HG02588 (cell line): ENCODE data around the gene ACTG1.

Experiments
- ATAC-seq: cut with Tn5 transposase; IDR thresholded peaks from one replicate; pipeline ENCODE4 v1.9.1; 2021; ENCODE audit warnings: mild to moderate bottlenecking, moderate library complexity; ENCODE audit not compliant: unreplicated experiment

Gene ACTG1

DNA sequence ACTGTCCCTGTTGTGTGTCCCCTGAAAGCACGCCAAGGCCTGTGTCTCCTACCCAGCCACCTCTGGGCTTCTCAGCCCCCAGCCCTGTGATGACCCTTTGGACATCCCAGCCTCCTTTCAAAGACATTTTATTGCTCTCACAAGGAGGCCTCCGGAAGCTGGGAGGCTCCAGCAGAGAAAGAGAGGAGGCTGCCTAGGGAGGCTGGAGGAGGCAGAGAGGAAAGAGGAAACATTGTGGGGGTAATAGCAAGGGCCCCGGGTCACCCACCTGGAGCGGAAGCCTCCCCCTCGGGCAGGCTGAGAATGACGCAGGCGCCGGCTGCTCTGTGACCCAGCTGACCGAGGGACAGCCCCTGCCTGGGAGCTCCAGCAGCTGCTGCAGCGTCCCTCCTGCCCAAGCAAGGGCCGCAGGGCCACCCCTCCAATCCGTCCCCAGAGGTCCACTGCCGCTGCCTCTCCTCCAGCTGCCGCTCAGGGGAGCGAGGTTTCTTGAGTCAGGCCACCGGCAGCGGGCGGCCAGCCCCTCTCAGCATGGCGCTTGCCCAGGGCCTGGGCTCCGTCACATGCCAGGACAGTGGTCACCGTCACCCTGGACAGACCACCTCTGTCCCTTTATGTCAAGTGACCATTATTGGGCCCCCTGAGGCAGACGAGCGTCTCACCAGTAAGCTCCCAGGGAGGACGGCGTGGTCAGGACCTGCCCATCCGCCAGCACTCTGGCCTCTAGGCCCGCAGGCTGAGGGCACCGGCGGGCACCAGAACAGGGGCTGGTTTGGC is 29.3 kb downstream of the ACTG1 start:
- no peak for ATAC-seq

DNA sequence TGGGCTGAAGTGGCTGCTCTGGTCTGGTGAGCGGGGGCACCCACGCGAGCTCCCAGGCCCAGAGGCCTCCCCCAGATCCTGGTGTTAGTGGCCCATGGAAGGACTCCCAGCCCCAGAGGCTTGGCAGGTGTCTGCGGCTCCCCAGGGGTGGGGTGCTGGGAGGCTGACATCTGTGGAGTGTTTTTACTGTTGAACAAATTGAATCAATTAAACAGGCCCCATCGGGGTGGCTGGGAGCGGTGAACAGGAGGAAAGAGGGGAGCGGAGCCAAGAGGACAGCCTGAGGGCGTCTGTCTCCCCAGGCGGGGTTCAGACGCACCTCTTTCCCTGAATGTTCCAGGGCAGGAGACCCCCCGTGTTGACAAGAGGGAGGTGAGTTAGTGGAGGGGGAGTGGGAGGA is 29.9 kb downstream of the ACTG1 start:
- ATAC-seq = no peak

DNA sequence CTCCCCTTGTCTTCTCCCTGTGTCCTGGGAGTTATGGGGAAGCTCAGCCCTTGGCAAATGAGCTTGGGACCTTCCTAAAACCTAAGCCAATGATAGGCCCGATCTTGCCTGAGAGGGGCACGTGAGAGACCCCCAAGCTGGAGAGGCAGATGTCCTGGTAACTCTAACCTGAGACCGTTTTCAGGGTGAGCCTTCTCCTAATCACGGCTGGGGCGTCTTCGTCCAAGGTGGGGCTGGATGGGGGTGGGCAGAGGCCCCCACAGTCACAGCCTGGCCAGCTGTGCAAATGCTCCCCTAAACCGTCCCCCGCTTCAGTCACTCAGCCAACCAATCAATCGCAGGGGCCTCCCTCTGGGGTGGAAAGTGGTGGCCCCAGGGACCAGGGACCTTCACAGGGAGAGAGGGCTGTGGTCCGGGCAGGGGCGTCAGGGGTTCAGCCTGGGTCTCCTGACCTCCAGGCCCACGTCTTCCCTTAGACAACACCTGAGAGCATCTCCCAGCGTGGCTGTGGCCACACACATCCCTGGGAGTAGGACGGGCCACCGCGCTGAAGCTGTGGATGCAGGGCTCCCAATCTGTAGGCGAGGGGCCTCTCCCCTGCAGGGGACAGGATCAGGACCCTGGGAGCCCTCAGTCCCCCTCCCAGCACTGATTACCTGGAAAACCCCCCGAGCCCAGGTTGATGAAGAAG is 30.6 kb downstream of the ACTG1 start:
- ATAC-seq = no peak

DNA sequence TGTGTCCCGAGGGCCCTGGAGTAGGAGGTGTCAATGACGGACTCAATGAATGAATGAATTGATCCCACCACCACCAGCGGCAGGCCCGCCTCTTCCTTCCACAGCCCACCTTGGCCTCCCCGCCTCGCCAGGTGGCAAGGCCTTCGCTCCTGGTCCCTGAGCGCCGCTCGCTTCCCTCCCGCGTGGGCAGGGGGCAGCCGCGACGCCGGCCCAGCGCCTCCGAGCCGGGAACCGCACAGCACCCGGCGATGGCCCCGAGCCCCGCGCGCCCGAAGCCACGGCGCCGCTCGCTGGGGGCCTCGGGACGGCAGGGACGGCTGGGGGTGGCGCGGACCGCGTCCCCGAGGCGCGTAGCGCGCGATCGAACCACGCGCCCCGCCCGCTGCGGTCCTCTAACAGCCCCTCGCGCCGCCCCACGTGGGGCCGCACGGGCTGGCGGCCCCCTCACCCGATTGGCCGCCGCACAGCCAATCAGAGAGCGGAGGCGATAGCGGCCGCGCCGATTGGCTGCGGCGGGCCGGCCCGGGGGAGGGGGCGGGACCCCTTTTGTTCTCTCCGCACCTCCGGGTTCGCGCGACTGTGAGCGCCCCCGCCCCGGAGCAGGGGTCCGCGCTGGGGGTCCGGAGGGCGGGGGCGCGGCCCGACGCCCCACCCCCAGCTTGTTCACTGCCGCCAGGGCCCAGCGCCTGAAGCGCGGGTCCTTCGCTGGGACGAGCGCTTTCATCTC is 31.4 kb downstream of the ACTG1 start:
- no peak for ATAC-seq

DNA sequence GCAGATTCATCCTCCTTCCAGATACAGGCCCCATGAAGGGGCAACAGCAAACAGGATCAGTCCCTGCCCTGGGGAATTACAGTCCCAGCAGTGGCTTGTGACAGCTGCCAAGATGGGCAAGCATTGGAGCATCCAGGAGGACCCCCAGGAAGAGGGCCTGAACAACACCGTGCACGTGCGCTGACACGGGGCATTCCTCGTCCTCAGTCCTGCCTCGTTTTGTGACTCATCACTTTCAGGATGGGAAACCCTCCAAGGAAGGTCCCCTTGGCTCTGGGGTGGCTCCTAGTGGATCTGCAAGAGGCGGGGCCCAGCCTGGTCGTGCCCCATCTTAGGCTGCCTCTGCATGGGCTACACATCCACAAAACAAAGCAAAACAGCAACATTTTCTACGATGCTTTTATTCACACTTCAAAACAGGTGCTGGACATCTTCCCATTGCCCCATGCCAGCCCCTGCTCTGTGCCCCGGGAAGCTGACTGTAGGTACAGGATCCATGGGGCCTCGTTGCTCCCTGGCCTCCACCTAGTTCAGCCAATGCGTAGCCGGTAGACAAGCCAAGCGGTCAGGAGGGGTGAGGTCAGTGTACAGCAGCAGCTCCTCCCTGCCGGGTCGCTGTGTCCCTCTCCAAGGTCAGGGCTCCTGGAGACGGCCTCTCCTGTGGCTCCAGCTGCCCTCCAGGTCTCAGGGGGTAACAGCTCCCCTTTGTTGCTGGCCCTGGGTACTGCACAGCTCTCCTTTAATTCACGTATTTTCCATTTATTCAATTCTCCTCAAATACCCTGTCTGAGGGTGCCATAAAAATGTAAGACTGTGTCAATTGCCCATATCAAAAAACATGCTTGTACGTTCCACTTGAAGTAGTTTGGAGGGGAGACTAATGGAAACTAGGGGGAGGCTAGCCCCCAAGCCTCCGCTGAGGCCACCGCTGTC is 32.2 kb downstream of the ACTG1 start:
- ATAC-seq = no peak

DNA sequence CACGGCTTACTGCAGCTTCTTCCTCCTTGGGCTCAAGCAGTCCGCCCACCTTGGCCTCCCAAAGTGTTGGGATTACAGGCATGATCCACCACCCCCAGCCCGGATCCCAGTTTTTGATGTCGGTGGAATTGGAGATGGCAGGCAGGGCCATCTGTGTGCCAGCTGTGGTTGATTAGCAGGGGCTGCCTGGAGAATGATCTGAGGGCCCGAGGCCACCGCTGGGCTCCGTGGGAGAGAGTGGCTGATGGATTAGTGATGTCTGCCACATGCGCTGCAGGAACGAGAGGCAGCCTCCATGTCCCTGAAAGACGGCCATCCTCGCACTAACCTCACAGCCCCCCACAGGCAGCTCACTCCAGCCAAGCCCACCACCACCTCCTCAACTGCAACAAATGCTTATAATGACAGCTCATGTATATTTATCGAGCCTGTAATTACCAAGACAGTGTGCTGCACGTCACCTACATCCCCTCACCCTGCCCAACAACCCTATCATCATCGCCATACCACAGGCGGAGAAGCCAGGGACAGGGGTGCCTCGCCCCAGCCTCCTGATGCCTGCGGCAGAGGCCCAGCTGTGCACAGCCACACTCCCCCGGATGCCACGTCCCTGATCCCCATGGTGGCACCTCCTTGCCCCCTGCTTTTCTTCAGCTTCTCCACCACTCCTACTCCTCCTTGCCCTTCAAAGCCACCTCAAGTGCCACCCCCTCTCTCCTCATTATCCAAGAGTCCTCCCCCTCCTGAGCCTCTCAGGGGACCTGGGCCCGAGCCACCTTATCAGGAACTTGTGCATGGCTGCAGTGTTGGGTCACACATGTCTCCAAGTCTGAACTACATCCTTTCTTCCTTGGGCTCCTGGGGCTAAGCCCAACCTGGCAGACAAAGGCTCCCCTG is 33.2 kb downstream of the ACTG1 start:
- ATAC-seq = no peak

DNA sequence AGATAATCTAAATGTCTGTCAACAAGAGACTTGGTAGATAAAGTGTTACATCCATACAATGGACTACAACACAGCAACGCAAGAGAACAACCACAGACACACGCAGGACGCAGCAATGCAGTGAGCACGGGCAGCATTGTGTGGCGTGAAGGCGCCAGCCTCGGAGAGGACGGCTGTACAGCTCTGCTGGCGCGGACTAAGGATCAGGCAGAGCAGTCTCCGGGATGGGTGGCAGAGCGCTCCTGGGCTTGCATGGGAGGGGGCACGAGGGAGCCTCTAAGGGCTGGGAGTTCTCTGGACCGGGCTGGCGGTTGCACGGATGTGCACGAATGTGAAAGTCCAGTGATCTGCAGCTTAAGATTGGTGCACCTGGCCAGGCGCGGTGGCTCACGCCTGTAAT is 34.5 kb downstream of the ACTG1 start:
- ATAC-seq = no peak

DNA sequence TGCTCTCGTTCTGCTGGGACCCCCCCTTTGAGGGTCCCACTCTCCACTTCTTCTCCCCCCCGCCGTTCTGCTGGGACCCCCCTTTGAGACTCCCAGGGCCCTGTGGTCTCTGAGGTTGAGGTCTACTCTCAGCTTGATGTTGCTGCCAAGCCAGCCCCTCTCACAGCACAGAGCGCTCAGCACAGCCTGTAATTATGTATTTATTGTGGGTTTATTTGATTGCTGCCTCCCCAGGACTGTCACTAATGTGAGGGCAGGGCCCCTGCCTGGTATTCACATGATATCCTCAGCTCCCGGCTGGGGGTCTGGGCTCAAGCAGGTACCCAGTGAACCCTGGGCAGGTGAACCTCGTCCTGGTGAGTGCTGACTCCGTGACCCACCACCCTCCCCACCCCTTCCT is 35.4 kb downstream of the ACTG1 start:
- no peak for ATAC-seq

DNA sequence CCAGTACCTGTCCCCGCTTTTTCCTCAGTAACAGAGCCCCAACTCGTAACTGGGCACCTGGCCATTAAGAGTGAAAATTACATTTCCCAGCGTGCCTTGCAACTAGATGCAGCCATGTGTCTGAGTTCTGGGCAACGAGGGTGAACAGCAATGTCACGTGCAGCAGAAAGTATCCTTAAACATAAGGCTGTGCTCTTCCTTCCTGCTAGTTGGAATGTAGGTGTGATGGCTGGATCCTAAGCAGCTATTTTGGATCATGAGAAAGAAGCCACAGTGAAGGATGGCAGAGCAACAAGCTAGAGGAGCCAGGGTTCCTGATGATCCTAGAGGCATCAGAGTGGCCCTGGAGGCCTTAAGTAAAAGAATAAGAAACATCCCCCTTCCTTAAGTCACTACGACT is 36.0 kb downstream of the ACTG1 start:
- ATAC-seq = no peak

DNA sequence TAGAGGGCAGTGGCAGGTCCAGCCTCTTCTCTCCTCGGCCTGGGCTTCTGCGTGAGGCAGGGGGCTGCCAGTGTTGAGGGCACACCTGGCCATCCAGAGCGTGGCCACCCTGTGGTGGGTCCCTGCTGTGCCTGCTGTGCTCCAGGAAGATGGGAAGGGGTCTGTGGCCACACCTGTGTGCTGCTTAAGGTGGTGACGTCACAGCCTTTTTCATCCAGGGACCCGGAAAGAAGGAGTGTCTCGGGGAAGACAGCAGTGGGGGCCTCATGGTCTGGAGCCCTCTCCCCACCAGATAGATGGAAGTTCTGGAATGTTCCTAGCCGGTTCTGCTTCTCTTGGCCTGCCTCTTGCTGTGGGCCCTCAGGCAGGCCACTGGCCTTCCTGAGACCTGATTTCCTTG is 36.5 kb downstream of the ACTG1 start:
- ATAC-seq = no peak

DNA sequence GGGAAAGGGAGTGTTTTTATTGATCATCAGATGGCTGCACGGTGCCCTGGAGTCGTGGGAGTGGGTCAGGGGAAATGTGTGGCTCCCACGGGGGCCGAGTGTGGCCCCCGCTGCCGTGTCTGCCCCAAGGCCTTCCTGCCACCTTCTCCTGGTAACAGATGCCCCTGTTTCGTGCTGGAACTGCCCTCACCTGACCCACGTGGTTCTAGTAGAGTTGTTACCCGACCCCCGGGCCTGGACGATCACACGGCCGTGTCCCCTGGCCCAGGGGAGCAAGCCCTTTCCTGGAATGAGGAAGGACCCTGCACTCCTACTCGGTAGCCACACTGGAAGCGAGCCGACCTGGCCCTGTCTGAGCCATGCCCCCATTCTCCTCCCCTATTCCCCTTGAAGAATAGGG is 37.6 kb downstream of the ACTG1 start:
- no peak for ATAC-seq

DNA sequence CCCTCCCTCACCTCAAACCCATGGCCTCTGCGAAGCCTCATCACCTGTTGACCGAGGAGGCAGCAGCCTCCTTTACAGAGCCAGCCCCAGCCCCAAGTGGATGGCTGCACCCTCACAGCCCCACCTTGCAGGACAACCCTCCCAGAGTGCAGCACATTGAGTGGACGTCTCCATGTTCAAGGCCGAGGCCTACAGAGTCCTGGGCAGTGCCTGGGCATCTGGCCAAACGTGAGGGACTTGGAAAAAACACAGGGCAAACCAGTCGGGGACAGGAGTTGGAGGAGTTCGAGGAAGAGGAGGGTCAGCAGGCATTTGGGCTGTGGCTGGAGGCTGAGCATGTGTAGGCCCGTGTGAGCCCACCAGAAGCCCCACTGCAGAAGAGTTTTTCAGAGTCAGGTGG is 39.6 kb downstream of the ACTG1 start:
- ATAC-seq = no peak

DNA sequence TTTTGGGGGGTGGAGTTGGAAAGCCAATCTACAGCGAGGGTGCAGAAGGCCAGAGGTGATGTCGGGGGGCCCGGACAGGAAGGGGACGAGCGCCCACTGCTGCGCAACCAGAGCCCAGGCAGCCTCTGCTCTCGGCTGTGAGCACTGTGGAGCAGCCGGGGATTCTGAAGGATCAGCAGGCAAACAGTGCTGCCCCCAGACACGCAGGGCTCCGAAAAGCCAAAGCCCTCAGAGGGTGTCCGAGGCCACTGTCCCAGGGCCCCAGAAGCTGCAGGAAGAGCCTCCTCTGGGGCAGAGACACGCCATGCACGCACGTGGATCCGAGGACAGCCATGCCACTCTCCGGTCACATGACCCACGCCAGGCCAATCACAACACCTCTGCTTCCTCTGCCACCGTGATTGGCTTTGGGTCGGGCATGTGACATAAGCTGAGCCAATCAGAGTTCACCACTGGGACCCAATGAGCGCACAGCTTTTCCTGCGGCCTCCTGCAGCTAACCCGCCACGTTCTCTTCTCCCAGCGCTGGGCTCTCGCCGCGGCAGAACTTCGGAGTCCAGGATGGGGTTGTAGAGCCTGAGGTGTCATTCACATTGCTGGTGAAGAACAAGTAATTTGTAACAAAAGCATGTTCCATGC is 40.7 kb downstream of the ACTG1 start:
- ATAC-seq = no peak

DNA sequence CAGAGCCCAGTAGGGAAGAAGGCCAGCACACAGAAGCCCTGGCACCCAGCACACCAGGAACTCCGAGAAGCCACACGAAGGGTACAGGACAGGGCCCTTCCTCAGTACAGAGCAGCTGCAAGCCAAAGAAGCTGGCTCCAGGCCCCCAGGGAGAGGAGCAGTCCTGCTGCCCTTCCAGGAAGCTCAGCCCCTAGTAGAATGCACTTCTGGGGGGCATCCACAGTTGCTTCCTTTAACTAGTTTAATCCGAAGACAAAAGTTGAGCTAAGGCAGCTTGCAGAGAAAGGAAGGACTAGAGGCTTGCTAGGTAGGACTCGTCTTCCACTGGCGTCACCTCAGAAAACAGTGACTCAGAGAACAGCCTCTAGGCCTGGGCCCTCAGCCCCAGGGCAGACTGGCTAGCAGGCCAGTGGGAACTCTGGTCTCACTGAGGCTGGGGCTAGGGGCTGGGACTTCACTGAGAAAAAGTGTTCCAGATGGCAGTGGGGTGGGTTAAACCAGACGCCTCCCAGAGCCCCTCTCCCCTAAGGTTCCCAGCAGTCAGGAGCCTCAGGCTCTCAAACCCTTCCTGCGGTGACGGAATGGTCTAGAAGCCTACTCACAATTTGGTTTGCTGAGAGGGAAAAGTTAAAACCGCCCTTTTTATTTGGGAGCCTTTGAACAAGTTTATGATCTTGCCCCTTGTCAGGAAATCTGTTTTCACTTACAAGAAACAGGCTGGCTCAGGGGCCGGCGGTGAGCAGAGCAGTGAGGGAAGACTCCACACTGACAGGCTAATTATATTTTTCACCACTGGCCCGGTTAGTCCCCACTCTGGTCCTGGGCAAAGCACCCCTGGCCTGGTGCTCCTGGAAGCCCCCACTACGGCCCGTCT is 41.4 kb downstream of the ACTG1 start:
- no peak for ATAC-seq

DNA sequence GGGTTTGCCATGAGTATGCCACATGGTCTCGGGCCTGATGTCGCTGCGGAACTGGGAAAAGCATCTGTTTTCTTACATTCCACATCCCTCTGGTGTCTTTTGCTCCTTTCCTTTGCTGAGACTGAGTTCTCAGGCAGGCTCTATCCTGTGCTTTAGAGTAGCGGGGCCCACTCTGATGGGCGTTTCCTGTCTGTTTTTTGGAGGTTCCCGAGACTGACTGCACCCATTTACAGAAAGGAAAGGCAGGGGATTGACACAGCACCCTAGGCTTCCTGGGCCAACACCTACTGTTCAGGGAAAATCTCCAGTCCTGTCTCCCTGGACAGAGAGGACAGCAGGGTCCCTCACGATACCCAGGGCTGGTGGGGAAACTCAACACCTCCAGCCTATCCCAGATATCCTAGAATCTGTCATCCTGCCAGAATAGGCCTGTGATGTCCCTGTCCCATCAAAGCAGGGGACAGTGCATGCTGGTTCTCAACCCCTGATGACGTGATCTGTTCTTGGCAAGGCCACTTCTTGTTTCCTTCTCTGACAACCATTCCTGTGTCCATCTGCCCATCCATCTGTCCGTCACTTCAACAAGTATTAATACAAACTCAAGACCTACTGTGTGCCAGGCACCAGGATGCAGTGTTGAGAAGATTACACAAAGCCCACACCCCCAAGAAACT is 42.2 kb downstream of the ACTG1 start:
- no peak for ATAC-seq

DNA sequence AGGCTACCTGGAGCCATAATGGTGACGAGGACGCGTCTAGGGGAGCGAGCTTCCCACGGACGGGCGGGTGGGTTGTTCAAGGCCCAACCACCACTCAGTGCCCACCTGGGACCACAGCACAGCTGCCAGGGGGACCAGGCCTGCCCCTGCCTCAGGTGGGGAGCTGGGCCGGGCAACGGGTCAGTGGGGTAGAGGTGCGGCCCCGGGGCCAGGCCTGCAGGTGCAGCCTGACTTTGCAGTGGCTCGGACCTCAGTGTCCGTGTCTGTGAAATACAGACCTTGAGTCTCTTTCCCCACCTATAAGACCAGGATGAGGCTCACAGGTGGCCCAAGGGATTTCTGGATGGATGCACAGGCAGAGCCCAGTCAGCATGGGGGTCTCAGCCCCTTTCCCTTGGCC is 43.3 kb downstream of the ACTG1 start:
- ATAC-seq = no peak

DNA sequence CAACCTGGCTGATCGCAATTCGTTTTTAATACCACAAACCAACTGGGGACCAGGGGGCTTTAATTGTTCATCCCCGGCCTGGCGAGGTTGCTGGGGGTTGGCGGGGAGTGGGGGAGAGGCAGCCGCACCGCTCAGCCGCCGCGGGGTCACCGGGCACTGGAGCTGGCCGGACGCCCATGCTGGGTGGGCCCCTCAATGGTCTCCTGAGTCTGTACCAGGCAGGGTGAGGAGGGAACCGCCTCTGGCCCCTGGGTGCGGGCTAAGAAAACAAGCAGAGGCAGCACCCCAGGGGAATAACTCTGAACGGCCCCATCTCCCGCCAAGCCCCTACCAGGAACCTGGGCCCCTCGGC is 43.9 kb downstream of the ACTG1 start:
- no peak for ATAC-seq
